Astrocyte (in vitro differentiated cells and primary cell): ENCODE measurements around the gene TMTC2.

Source experiments
- CTCF ChIP-seq: IDR thresholded peaks from 2 replicates; pipeline ENCODE4 v1.5.1; 2011; ENCODE audit warnings: low read depth, mild to moderate bottlenecking, inconsistent platforms, low read length, moderate library complexity; ENCODE audit not compliant: insufficient read depth
- EZH2 ChIP-seq: IDR thresholded peaks from 2 replicates; pipeline ENCODE4 v1.6.1; 2012; ENCODE audit warnings: mild to moderate bottlenecking, low read length, inconsistent platforms; ENCODE audit not compliant: insufficient read depth

GRCh38 chr12:82898441-82898840 lies 211.7 kb downstream of the TMTC2 start:
- no peak for TF ChIP-seq CTCF
- TF ChIP-seq EZH2: no peak
